Activated CD8-positive, alpha-beta memory T cell treated with anti-CD3 and anti-CD28 coated beads for 36 hours (primary cell): ENCODE measurements around the gene WWTR1. TPM values are rescaled to one million over a fixed set of nuclear protein-coding genes. Genes with fewer than 3 reads are reported as not detected.

Experiments used
- CTCF ChIA-PET: fragments of 350-600 bp; sonication (Branson Sonifier 250); formaldehyde crosslinking; loops from one replicate; lab custom pipeline; 2021; ENCODE audit warnings: antibody characterized with exemption; lab: Charles Lee
- POLR2A ChIA-PET: fragments of 350-600 bp; sonication (Branson Sonifier 250); formaldehyde crosslinking; loops from one replicate; lab custom pipeline; 2021; ENCODE audit warnings: antibody characterized with exemption; lab: Charles Lee
- total RNA-seq, 2 experiments: library from RNA; stranded (reverse); gene quantifications; one replicate each; pipeline ENCODE4 v1.2.3, GENCODE V29; 2021

WWTR1 gene
- total RNA-seq, 2 experiments from 2014 or later = 1.2 to 1.7 TPM

DNA sequence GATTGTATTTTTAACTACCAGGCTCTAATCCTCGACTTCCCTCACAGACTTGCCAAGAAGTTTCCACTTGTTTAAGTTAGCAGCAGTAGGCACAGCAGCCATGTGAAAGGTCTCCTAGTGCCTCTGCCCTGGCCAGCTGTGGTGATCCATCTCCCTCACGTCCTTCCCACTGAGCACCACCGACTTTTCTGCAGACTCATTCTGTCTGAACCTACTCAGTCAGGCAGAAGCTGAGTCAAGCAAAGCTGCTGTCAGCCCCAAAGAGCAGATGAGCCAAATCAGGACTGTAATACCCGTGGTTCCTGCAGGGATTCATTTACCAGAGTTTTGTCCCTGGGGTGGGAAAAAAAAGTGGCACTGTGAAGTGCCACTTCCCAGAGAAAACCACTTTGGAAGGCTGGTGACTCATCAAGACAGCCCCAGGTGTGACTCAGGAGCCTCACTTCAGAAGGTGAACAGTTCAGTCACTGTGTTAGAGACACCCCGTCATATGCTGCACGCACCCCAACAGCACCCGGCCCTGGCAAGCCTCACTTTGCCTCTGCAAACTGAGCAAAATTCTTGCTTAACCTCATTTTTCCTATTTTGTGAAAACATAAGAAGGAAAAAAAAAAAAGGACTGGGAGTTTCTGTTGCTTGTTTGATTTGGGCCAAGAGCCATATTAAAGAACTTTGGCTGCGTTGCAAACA is 76.0 kb downstream of the WWTR1 start:
- ChIA-PET CTCF (interaction anchor here (0.6 kb wide), 1 partner anchor 639 kb away, joined by 4 read pairs; no protein-coding TSS in a partner anchor), POLR2A (no interaction called here)

DNA sequence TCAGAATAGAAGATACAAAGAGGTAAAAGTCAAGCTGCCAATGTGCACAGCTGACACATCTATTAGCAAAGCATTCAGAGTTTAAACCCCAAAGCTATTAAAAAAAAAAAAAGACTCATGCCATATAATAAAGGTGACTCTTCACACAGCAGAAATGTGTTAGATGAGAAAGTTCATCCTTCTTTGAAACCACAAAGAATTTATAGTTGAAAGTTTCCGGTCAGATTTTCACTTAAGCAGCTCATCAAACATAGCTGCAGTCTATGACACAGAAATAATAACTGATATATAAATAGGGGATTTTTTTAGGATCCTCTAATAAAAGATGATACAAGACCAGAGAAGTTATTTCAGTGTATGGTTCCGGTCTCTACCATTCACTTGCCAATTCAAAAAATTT is 76.6 kb downstream of the WWTR1 start:
- POLR2A ChIA-PET = interaction anchor here (0.6 kb wide), 1 partner anchor 78 kb away, joined by 3 read pairs; no protein-coding TSS in a partner anchor
- CTCF ChIA-PET = interaction anchor here (0.6 to 0.7 kb wide), 2 partner anchors 251 to 639 kb away, joined by 3 to 4 read pairs; no protein-coding TSS in a partner anchor

DNA sequence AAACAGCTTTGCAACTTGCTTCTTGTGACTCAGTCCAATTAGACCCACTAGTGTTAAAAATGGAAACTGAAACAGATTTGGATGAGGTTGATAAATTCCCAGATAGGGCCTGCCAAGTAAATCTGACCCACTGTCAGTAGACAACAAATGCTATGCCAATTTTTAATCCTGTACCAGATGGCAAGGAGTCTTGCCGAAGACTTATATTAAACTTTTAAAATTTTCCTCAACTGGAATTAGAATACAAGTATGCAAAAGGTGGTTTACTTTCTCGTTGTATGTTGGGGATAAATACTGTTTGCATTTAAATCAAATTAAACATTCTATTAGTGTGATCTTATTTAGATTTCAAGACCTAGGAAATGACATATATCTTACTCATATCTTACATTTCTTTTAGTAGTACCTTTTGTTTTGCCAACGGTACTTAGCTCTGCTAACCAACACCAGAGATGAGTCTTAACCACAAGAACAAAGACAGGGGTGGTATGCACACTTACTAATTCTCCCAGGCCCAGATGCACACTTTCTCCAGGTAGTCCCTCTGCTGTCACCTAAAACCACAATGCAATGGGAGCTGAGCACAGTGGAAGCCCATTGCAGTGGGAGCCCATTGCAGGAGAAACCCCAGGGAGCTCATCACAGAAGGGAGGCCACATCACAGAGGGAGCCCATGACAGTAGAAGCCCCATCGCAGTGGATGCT is 77.8 kb downstream of the WWTR1 start:
- CTCF ChIA-PET = interaction anchor here (1.1 kb wide), 1 partner anchor 40 kb away, joined by 3 read pairs; no protein-coding TSS in a partner anchor
- POLR2A ChIA-PET = no interaction called here

DNA sequence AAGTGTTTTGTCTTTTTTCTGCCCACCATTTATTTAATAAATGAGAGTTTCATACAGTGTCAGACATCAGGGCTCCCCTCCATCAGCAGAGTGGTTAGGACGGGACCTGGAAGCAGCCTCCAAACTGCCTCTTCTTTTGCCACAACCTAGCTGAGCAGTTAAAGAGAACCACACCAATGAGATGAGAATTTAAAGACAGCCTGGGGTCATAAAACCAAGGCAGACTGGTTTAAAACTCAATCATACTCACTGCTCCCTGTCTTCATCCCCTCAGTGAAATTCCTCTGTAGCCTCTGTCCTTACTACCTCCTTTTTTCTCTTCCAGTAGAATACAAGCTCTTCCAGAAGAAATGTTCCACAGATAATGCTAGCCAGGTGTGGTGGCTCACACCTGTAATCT is 78.7 kb downstream of the WWTR1 start:
- CTCF ChIA-PET = no interaction called here
- POLR2A ChIA-PET = no interaction called here

DNA sequence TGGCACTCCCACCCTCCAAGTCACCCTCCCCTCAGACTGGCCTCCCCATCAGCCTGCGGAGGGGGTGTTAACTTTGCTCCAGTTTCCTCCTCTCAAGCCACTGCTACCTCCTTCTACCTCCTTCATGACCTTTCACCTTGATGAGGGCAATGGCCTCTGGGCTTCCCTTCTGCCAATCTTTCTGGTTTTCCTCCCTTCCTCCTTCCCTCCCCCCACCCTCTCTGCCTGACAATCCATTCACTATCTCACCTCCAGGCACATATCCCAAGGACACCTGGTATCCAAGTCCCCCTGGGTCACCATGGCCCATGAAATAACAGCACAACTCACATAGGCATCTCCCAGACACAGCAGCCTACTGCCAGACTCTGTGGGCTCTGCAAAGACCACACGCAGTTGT is 80.0 kb downstream of the WWTR1 start:
- ChIA-PET CTCF (no interaction called here), POLR2A (no interaction called here)

DNA sequence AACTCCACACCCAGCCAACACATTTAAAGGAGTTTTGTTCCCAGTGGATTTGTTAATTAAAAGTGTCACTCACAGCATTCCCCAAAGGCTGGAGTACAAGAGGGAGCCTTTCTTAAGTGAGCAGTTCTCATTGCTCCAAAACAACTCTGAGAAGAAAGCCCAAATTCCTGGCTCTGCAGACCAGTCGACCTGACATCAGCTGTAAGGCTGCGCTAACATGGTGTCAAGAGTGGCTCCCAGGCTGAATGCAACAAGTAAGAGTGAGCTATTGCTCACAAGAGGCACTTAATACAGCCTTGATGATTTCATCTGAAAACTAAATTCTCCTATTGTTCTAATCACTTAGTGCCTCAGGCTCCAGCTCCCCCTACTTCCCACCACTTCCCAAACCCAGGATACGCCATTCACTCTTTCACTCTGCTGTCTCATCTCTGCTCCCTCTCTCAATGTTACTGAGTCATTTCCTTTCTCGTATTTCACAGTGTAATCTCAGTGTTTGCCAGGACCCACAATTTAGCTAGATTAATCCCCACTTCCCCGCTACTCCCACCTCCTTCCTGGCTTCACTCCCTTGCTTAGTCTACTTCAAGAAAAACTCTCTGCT is 81.8 kb downstream of the WWTR1 start:
- CTCF ChIA-PET = no interaction called here
- POLR2A ChIA-PET = no interaction called here

DNA sequence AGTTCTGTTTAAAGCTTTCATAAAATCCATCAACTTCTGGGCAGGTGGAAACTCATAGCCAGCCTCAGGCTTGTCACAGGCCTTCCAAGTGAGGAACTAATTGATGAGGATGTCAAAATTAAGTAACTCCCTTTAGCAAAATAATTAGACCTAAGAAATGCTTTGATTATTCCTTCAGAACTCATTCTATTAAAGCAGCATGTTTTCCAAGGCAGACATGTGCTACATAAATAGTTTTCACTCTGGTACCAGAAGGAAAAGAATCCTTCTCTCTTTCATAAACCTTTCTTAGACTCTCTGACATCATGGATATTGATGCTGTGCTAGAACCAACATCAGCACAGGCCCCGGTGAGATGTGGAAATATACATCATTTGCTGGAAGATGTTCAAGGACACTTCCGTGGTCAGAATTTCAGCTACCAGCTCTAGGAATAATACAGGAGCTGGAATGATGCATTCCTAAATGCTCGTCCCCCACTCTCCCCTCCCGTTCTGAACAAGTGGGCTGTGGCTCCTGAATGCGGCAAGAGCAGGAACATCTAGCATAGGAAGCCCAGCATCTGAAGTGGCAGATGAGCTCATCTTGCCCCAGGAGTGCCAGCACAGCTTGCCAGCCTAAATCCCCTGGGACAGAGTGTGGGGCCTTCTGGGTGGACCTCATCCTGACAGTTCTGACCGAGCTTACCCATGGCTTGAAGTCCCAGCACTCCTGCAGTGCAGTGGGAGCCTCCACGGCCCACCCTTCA is 82.4 kb downstream of the WWTR1 start:
- ChIA-PET POLR2A (no interaction called here), CTCF (no interaction called here)

DNA sequence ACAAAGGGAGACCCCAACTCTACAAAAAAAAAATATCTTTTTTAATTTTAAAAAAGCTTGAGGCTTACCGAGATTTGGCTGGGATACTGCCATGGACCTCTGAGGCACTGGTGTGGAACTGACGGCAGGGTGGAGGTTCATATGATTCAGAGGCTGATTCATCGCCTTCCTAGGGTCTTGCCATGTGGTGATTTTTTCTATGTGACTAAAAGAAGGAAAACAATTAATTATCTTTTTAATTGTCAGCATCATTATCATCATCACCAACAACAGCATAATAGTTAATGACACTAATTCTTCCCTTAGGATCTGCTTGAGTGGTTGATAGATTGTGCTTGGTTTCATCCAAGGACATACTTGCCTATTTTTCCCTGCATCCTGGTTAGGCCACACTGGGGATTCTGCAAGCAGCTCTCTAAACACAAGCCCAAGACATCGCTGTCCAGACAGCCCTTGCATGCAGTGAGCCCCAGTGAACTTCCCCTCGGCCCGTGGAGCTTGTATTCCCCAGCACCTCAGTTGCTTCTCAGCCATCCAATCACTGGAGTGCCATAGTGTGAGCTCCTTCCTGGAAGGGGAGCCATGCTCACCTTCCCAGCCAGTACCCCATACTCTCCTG is 84.9 kb downstream of the WWTR1 start:
- POLR2A ChIA-PET = no interaction called here
- CTCF ChIA-PET = interaction anchor here (0.5 to 1.1 kb wide), 5 partner anchors 42 to 235 kb away, joined by 3 to 4 read pairs (median 3); no protein-coding TSS in a partner anchor

DNA sequence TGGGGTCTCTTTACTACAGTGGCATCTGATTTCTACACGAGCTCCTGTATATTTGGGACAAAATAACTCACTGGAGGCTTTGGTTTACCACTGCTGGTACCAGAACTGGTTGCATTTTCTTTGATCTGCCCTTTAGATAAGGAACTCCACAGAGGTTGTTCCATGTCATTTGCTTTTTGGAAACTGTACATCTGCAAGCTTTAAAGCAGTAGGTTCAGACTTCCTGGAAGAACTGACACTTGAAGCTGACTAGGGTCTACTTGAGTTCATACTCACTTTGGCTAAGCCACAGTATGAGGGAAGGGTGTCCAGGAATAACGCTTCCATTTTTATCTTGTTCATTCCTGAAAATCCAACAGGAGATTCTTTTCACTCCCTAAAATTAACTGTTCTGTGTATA is 86.4 kb downstream of the WWTR1 start:
- POLR2A ChIA-PET = no interaction called here

DNA sequence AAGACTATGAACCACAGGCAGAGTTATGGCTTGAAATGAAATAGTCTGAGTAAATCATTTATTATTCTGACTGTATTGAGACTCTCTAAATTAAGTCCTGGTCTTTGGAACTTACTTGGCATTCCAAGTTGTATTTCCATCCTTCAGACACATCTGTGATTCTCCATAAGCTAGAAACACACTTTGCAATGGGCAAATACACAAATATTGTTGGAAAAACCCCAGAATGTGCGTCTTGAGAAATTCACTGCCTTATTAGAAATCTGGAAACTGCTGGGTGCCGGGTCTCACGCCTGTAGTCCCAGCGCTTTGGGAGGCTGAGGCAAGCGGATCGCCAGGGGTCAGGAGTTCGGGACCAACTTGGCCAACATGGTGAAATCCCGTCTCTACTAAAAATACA is 87.8 kb downstream of the WWTR1 start:
- ChIA-PET POLR2A (no interaction called here), CTCF (interaction anchor here (1.0 kb wide), 1 partner anchor 148 kb away, joined by 4 read pairs; no protein-coding TSS in a partner anchor)

More for the DNA sequence above, 86.4 kb downstream of the WWTR1 start:
- CTCF ChIA-PET = interaction anchor here (0.8 to 1.9 kb wide), 2 partner anchors 181 to 237 kb away, joined by 3 to 5 read pairs; partner anchors contain the start of gene COMMD2

DNA sequence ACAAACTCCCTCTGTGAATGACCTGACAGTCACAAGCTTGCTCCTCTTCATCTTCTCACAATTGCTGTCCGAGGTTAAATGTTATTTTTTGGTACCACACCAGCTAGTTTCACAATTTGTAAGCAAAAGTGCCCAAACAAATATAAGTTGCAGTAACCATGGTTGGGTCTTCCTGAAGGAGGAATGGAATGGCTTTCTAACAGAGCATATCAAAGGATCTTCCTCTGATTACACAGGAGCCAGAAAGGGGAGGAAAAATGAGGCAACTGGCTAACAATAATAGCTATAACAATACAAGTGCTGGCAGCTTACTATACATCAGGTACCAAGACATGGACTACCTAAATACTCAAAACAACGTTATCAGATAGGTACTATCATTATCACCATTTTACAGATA is 90.4 kb downstream of the WWTR1 start:
- ChIA-PET POLR2A (no interaction called here), CTCF (interaction anchor here (0.6 to 1.2 kb wide), 2 partner anchors 43 to 203 kb away, joined by 4 to 6 read pairs; no protein-coding TSS in a partner anchor)

DNA sequence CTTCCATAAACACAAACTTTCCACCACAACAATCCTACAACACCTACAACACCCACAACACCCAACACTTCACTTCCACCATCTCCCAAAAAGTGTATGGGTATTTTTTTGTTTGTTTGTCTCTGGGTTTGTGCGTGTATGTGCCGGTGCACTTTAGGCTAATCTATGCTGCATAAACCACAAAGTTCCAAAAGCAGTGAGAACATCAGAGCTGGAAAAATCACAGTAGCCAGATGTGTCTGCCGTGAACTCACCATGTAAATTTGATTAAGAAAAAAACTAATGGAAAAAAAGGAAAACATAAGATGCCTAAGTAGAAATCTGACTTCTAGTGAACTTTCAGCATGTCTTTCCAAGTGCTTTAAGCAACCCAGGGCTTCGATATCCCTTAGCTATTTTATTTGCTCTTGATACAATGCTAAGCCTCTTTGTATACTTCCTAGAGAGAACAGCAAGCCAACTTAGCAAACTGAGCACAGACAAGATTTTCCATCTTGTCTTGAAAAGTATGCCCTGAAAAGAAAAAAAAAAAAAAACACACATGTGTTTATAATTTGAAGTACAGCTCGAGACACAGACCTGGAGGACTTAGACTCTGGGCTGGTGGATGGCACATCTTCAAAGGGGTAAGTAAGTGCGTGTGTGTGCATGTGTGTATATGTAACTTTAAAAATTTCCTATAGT is 91.4 kb downstream of the WWTR1 start:
- ChIA-PET POLR2A (no interaction called here), CTCF (interaction anchor here (0.6 to 1.2 kb wide), 4 partner anchors 10 to 204 kb away, joined by 3 to 4 read pairs (median 4); no protein-coding TSS in a partner anchor)

DNA sequence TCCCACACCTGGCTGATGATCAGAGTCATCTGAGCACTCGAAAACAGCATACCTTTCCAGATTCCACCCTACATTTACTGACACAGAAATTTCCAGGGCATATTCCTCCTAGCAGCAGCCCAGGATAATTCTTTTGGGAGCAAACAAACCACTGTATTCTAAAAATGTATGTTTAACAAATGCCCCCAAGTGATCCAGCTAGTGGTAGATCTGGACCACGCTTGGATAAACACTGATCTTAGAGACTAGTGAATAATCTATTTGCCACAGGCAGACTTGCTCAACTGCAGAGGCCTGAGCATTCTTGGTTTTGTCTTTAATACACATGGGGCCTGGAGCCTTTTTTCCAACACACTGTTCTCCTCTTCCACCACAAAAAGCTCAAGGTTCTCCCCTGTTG is 93.7 kb downstream of the WWTR1 start:
- ChIA-PET CTCF (interaction anchor here (0.7 kb wide), 1 partner anchor 48 kb away, joined by 4 read pairs; no protein-coding TSS in a partner anchor), POLR2A (no interaction called here)

DNA sequence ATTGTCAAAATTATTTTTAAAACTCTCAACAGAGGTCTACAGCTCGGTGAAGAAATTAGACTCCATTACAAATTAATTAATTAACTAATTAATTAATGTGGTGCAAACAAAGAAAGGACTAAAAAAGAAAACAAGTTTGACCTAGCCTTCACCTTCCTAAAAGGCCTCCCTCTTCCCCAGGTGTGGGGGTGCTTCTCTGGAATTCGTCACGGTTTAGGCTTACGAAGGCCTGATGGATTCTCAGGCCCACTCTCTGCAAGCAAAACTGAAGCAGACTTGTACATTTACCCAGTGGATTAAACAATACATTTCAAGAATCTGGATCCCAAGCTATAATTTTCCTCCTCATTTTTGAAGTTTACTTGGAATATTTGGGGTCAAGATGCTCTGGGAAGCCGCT is 94.7 kb downstream of the WWTR1 start:
- CTCF ChIA-PET = no interaction called here

DNA sequence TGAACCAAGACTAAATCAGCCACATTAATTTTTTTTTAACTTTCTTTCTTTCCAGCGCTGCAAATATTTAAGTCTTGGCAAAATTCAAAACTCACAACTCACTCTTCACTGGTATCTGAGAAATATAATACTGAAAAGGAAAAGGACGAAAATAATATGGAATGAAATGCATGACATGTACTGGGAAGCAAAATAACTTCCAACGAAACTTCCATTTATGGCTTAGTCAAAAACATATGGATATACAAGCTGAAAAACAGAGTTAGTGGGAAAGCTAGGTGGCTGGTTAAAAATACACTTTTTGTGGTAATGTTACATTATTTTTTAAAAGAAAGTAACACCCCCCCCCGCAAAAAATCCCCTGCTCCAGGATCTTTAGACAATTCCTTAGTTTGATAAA is 97.2 kb downstream of the WWTR1 start:
- ChIA-PET POLR2A (no interaction called here), CTCF (no interaction called here)

More for the DNA sequence above, 94.7 kb downstream of the WWTR1 start:
- POLR2A ChIA-PET = no interaction called here

DNA sequence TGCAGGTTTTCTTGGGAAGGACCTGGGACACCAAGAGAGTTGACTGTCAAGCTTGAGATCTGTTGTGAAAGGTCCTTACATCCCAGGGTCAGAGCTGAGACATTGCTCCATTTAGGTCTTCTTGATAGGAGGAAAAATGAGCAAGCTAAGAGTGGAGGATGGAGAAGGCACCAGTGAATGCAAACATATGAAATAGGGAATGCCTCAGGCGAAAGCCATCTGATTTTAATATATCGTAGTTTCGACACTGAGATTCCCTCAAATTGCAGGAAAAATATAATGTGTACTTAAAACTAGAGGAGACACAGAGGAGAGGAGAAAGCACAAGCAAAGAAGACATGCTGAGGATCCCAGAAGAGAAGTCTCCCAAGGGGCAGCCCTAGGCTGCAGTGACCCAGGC is 97.8 kb downstream of the WWTR1 start:
- ChIA-PET POLR2A (no interaction called here), CTCF (no interaction called here)

DNA sequence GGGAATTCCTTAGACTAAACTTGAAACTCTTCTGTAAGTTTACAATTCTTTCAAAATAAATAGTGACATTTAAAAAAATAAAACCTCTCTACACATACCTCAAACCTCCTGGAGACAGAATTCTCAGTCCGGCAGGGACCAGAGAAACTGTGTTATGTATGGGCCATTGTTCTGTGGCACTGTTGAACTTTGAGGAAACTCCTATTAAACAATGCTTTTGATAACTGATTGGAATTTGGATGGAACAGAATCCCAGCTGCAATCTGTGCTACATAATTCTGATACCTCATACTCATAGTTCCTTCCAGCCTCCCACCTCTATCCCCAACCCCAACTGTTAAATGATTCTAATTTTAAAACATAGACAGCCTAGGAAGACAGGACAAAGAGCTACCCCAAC is 98.3 kb downstream of the WWTR1 start:
- CTCF ChIA-PET = interaction anchor here (0.5 kb wide), 1 partner anchor 93 kb away, joined by 4 read pairs; no protein-coding TSS in a partner anchor

DNA sequence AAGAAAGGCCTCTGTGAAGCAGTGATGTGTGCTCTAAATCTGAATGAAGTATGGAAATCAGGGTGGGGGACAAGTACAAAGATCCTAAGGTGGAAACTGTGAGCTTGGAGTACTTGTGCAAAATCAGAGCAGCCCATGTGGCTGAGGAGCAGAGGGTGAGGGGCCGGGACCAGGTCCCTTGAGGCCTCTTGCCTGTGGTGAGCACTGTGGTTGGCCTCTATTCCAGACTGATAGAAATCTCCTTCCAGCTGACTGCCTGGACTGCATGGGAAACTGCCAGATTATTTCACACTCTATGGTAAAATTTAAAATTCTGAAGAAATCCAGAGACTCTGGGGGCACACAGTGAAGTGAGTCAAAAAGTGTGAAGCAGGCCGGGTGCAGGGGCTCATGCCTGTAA is 101.9 kb downstream of the WWTR1 start:
- ChIA-PET POLR2A (no interaction called here), CTCF (interaction anchor here (1.0 kb wide), 1 partner anchor 11 kb away, joined by 4 read pairs; no protein-coding TSS in a partner anchor)

More for the DNA sequence above, 98.3 kb downstream of the WWTR1 start:
- POLR2A ChIA-PET = no interaction called here
